Pons (tissue), 1 donor: ENCODE data around the gene FAM111B.

Experiments used
- DNase-seq: peaks from one replicate; pipeline ENCODE4 v3.0.0-alpha.2; 2016; ENCODE audit warnings: low spot score

The FAM111B gene

GRCh38 chr11:59154610-59155009, 47.6 kb downstream of the FAM111B start:
- no peak for DNase-seq

GRCh38 chr11:59157433-59157832, 50.4 kb downstream of the FAM111B start:
- no peak for DNase-seq

GRCh38 chr11:59158206-59159068, 51.4 kb downstream of the FAM111B start:
- peak; percentile 85 for DNase-seq

- DNase-seq, result no peak
Observed at GRCh38 chr11:59164028-59164427, 57.0 kb downstream of the FAM111B start.

GRCh38 chr11:59171508-59172322, 64.7 kb downstream of the FAM111B start, which contains the start of gene DTX4:
DTX4 (plus strand) TSS chr11:59172132; CDS start chr11:59172596, 464 bp downstream.
- DNase-seq, result peak; percentile 91

- DNase-seq, result no peak
Observed at GRCh38 chr11:59172345-59173079, 65.5 kb downstream of the FAM111B start.

GRCh38 chr11:59173080-59173963, 66.3 kb downstream of the FAM111B start:
- DNase-seq, result peak; percentile 32

GRCh38 chr11:59173964-59174663, 67.1 kb downstream of the FAM111B start:
- DNase-seq, result peak; percentile 39

GRCh38 chr11:59174664-59175033, 67.6 kb downstream of the FAM111B start:
- peak; percentile 50 for DNase-seq

GRCh38 chr11:59175091-59175501, 68.1 kb downstream of the FAM111B start:
- no peak for DNase-seq

- no peak for DNase-seq
Observed at GRCh38 chr11:59176330-59176729, 69.3 kb downstream of the FAM111B start.
